Measurements from ENCODE around the gene SLC25A28.

Gene SLC25A28

GRCh38 chr10:99569961-99570360 is 50.3 kb downstream of the SLC25A28 start:
- peaks cover 6% of the 10 kb centered on the region for H3K4me1 ChIP-seq (ENCODE audit: control insufficient read depth, insufficient read depth, low read length)
- H3K9ac ChIP-seq (ENCODE audit: low read depth, low read length), result no peak overlapping the region
- H3K4me3 ChIP-seq (ENCODE audit: low read depth, low read length), result no peak overlapping the region
- H3K9me3 ChIP-seq (ENCODE audit: control insufficient read depth, insufficient read depth, low read length), result no peaks in the 10 kb centered on the region
- no peaks in the 10 kb centered on the region for H3K27me3 ChIP-seq (ENCODE audit: control insufficient read depth, insufficient read depth, low read length)
- H3K36me3 ChIP-seq (ENCODE audit: control insufficient read depth, insufficient read depth, low read length), result no peaks in the 10 kb centered on the region

GRCh38 chr10:99569253-99569939 is 50.8 kb downstream of the SLC25A28 start:
- H3K9me3 ChIP-seq (ENCODE audit: control insufficient read depth, insufficient read depth, low read length), result no peaks in the 10 kb centered on the region
- H3K4me3 ChIP-seq (ENCODE audit: low read depth, low read length), result no peak overlapping the region
- H3K4me1 ChIP-seq (ENCODE audit: control insufficient read depth, insufficient read depth, low read length), result peaks cover 6% of the 10 kb centered on the region
- no peaks in the 10 kb centered on the region for H3K36me3 ChIP-seq (ENCODE audit: control insufficient read depth, insufficient read depth, low read length)
- no peak overlapping the region for H3K9ac ChIP-seq (ENCODE audit: low read depth, low read length)
- H3K27me3 ChIP-seq (ENCODE audit: control insufficient read depth, insufficient read depth, low read length), result no peaks in the 10 kb centered on the region

GRCh38 chr10:99565166-99565565 is 55.1 kb downstream of the SLC25A28 start:
- Histone ChIP-seq H3K27me3 (ENCODE audit: control insufficient read depth, insufficient read depth, low read length) (no peaks in the 10 kb centered on the region), H3K9me3 (ENCODE audit: control insufficient read depth, insufficient read depth, low read length) (no peaks in the 10 kb centered on the region)

GRCh38 chr10:99564361-99564760 is 55.9 kb downstream of the SLC25A28 start:
- Histone ChIP-seq H3K36me3 (ENCODE audit: control insufficient read depth, insufficient read depth, low read length) (no peaks in the 10 kb centered on the region), H3K4me1 (ENCODE audit: control insufficient read depth, insufficient read depth, low read length) (peaks cover 2% of the 10 kb centered on the region), H3K9ac (ENCODE audit: low read depth, low read length) (no peak overlapping the region), H3K9me3 (ENCODE audit: control insufficient read depth, insufficient read depth, low read length) (no peaks in the 10 kb centered on the region), H3K4me3 (ENCODE audit: low read depth, low read length) (no peak overlapping the region), H3K27me3 (ENCODE audit: control insufficient read depth, insufficient read depth, low read length) (no peaks in the 10 kb centered on the region)

More at GRCh38 chr10:99565166-99565565, 55.1 kb downstream of the SLC25A28 start:
- Histone ChIP-seq H3K4me3 (ENCODE audit: low read depth, low read length) (no peak overlapping the region), H3K36me3 (ENCODE audit: control insufficient read depth, insufficient read depth, low read length) (no peaks in the 10 kb centered on the region), H3K4me1 (ENCODE audit: control insufficient read depth, insufficient read depth, low read length) (peaks cover 6% of the 10 kb centered on the region), H3K9ac (ENCODE audit: low read depth, low read length) (no peak overlapping the region)

GRCh38 chr10:99562631-99563030 is 57.6 kb downstream of the SLC25A28 start:
- Histone ChIP-seq H3K4me1 (ENCODE audit: control insufficient read depth, insufficient read depth, low read length) (no peaks in the 10 kb centered on the region), H3K4me3 (ENCODE audit: low read depth, low read length) (no peak overlapping the region), H3K36me3 (ENCODE audit: control insufficient read depth, insufficient read depth, low read length) (no peaks in the 10 kb centered on the region), H3K27me3 (ENCODE audit: control insufficient read depth, insufficient read depth, low read length) (no peaks in the 10 kb centered on the region), H3K9me3 (ENCODE audit: control insufficient read depth, insufficient read depth, low read length) (no peaks in the 10 kb centered on the region), H3K9ac (ENCODE audit: low read depth, low read length) (no peak overlapping the region)

Data from iPS-15b (cell line).